SH-SY5Y (cell line): ENCODE data around the gene NR1I3.

Source experiments
- GATA2 ChIP-seq: IDR thresholded peaks from 2 replicates; pipeline ENCODE4 v1.6.1; 2011; ENCODE audit warnings: mild to moderate bottlenecking, low read depth, low read length
- GATA3 ChIP-seq: IDR thresholded peaks from 2 replicates; pipeline ENCODE4 v1.6.1; 2011; ENCODE audit warnings: low read depth, mild to moderate bottlenecking, low read length, moderate library complexity

DNA sequence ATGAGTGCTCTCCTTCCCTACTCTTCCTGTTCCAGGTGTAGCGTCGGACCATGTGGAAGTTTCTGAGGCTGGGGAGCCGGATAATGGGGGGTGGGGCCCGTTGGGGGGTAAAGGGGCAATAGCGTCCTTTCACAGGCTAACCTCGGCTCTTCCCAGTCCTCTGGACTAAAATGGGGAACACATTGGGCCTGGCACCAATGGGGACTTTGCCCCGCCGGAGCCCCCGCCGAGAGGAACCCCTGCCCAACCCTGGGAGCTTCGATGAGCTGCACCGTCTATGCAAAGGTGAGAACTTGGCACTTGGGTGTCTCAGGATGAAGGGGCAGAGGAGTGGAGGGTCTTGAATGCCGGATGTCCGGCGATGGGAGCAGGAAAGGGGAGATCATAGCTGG is 11.7 kb downstream of the NR1I3 start:
- TF ChIP-seq GATA2 (no peak), GATA3 (no peak)
